ENCODE measurements around the gene CYP2S1. TPM values are rescaled to one million over a fixed set of nuclear protein-coding genes. Genes with fewer than 3 reads are reported as not detected.
A peak's percentile ranks its signal among the peaks of the same experiment; 100 is the strongest.

The CYP2S1 gene
- total RNA-seq, 2 donors from 2014 or later, result 0.75 to 1.1 TPM

DNA sequence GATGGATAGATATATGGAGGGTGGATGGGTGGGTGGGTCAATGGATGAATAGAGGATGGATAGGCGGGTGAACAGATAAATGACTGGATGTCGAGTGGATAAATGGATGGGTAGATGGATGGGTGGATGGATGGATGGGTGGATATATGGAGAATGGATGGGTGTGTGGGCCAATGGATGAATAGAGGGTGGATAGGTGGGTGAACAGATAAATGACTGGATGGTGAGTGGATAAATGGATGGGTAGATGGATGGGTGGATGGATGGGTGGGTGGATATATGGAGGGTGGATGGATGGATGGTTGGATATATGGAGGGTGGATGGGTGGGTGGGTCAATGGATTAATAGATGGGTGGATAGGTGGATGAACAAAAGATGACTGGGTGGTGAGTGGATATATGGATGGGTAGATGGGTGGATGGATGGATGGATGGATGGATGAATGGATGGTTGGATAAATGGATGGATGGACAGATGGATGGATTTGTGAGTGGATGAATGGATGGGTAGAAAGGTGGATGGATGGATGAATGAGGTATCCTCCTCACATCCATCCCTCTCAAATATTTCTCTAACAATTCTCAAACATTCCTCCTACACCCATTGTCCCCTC lies 47.0 kb downstream of the CYP2S1 start:
- Mint-ChIP-seq H3K4me3 (no peak overlapping the region), H3K27ac (no peak overlapping the region), H3K36me3 (ENCODE audit: low read depth) (no peaks in the 10 kb centered on the region), H3K27me3 (peaks cover 8% of the 10 kb centered on the region), H3K4me1 (no peaks in the 10 kb centered on the region)
- no peak for DNase-seq
- no peaks in the 10 kb centered on the region for H3K9me3 ChIP-seq (ENCODE audit: control insufficient read depth, low read length, poor library complexity, severe bottlenecking)
- ATAC-seq, result no peak

DNA sequence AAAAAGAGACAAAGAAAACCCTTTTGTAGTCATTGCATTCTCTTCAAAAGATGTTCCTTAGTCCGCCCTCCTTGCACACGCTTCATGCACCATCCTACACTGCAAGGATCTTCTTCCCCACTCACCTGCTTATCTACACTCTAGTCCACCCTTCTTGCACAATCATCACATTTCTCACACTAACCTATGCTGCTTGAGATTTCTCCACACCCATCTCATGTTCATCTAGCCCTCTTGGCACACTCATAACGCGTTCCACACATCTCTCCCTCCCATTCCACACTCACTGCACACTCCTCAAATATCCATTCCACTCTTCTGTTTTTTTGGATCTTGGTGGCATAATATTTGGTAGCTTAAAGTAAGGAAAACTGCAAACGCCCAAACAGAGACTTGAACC lies 48.8 kb downstream of the CYP2S1 start:
- no peaks in the 10 kb centered on the region for H3K36me3 Mint-ChIP-seq (ENCODE audit: low read depth)
- peaks cover 8% of the 10 kb centered on the region for H3K27me3 Mint-ChIP-seq
- no peak overlapping the region for H3K4me3 Mint-ChIP-seq
- no peak overlapping the region for H3K27ac Mint-ChIP-seq
- ATAC-seq (no peak), DNase-seq (no peak)
- H3K4me1 Mint-ChIP-seq, result no peaks in the 10 kb centered on the region
- no peaks in the 10 kb centered on the region for H3K9me3 ChIP-seq (ENCODE audit: control insufficient read depth, low read length, poor library complexity, severe bottlenecking)

DNA sequence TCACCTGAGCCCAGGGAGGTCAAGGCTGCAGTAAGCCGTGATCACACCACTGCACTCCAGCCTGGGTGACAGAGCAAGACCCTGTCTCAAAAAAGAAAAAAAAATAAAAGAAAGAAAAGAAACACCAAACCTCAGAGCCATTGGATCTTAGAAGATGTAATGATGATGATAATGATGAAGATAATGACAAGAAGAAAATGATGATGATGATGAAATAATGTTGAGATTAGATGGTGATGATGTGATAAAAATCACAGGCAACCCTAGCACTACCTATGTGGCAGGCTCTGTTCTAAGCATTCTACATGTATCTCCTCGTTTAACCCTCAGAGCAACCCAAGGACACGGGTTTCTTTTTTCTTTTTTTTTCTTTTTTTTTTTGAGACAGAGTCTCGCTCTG lies 51.1 kb downstream of the CYP2S1 start:
- Mint-ChIP-seq H3K4me3 (no peak overlapping the region), H3K36me3 (ENCODE audit: low read depth) (no peaks in the 10 kb centered on the region), H3K27ac (no peak overlapping the region), H3K4me1 (no peaks in the 10 kb centered on the region), H3K27me3 (peaks cover 6% of the 10 kb centered on the region)
- ATAC-seq (no peak), DNase-seq (no peak)
- H3K9me3 ChIP-seq (ENCODE audit: control insufficient read depth, low read length, poor library complexity, severe bottlenecking), result no peaks in the 10 kb centered on the region

DNA sequence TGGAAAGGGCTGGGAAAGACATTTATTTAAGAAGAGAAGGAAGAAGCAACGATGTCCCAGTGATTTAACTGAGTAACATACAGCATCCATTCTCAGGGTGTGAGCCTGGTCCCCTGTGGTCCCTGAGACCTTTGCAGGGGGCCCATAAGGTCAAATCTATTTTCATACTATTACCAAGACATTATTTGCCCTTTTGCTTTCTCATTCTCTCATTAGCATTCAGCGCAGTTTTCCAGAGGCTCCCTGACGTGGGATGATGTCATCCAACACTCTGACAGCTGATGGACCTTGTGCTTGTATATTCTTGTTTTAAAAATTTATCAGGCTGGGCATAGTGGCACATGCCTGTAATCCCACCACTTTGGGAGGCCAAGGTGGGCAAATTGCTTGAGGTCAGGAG lies 52.8 kb downstream of the CYP2S1 start:
- Mint-ChIP-seq H3K4me3 (no peak overlapping the region), H3K36me3 (ENCODE audit: low read depth) (no peaks in the 10 kb centered on the region), H3K4me1 (no peaks in the 10 kb centered on the region), H3K27me3 (peaks cover 9% of the 10 kb centered on the region), H3K27ac (peak overlapping the region; percentile 6)
- no peaks in the 10 kb centered on the region for H3K9me3 ChIP-seq (ENCODE audit: control insufficient read depth, low read length, poor library complexity, severe bottlenecking)
- ATAC-seq (no peak), DNase-seq (no peak)

DNA sequence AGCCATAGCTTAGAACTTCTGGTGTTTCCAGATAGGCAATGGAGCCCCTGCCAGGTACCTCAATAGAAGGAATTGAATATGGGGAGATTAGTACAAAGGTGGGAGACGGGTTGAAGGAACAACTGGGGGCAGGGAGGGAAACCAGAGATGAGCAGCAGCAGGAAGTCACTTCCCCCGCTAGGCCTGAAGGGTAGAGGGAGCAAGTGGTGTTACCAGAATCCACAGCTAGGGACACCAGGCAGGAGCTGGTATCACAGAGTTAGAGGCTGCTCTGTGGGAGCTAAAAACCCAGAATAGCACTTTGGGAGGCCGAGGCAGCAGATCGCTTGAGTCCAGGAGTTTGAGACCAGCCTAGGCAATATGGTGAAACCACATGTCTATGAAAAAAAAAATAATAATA lies 55.9 kb downstream of the CYP2S1 start:
- no peak for DNase-seq
- ATAC-seq, result no peak
- H3K9me3 ChIP-seq (ENCODE audit: control insufficient read depth, low read length, poor library complexity, severe bottlenecking), result no peaks in the 10 kb centered on the region
- Mint-ChIP-seq H3K27me3 (peaks cover 26% of the 10 kb centered on the region), H3K36me3 (ENCODE audit: low read depth) (no peaks in the 10 kb centered on the region), H3K27ac (no peak overlapping the region), H3K4me3 (no peak overlapping the region), H3K4me1 (peaks cover 2% of the 10 kb centered on the region)

DNA sequence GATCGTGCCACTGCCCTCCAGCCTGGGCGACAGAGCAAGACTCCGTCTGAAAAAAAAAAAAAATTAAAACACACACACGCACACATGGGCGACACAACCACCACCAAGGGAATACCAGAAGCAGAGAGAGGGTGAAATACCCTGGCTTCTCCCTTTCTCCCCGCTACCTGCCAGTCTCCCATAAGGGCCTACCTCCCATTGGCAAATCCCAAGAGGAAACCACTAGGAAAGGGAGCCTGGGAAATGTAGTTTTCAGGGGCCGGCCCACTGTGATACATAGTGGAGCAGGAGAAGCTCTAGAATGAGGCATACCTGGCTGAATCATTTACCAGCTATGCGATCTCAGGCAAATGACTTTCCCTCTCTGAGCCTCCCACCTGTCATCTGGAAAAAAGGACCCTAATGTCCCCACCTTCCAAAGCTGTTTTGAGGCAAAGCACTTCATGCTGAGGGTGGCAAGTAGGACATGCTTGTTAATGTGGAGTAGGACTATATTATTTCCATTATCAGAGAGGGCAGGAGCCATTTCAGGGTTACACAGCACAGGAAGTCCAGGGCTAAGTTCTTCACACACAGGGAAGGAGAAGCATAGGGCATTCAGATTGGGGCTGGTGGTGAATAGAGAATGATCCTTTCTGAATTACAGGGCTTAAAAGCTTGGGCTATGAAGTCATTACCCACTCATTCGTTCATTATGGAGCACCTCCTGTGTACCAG lies 56.8 kb downstream of the CYP2S1 start:
- Mint-ChIP-seq H3K4me3 (no peak overlapping the region), H3K27ac (no peak overlapping the region), H3K27me3 (peaks cover 26% of the 10 kb centered on the region), H3K4me1 (peaks cover 2% of the 10 kb centered on the region), H3K36me3 (ENCODE audit: low read depth) (no peaks in the 10 kb centered on the region)
- DNase-seq (no peak), ATAC-seq (no peak)
- no peaks in the 10 kb centered on the region for H3K9me3 ChIP-seq (ENCODE audit: control insufficient read depth, low read length, poor library complexity, severe bottlenecking)

DNA sequence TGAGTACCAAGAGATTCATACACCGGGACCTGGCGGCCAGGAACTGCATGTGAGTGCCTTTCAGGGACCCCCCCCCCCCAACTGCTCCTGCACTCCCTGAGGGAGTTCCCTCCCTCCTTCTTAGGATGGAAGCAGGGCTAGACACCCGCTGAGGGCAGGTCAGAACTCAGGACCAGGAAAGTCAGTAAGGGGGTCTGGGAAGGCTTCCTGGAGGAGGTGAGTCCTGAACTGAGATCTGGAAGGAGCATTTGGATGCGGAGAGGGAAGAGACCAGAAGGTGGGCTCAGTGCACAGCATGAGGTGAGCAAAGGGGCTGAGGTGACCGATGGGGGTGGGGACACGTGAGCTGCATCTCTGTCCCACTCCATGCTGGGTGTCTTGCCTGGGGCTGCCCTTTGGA lies 60.6 kb downstream of the CYP2S1 start:
- peaks cover 5% of the 10 kb centered on the region for H3K4me1 Mint-ChIP-seq
- no peak for DNase-seq
- no peak overlapping the region for H3K4me3 Mint-ChIP-seq
- H3K9me3 ChIP-seq (ENCODE audit: control insufficient read depth, low read length, poor library complexity, severe bottlenecking), result no peaks in the 10 kb centered on the region
- peaks cover 22% of the 10 kb centered on the region for H3K27me3 Mint-ChIP-seq
- no peak overlapping the region for H3K27ac Mint-ChIP-seq
- ATAC-seq, result no peak
- H3K36me3 Mint-ChIP-seq (ENCODE audit: low read depth), result no peaks in the 10 kb centered on the region

DNA sequence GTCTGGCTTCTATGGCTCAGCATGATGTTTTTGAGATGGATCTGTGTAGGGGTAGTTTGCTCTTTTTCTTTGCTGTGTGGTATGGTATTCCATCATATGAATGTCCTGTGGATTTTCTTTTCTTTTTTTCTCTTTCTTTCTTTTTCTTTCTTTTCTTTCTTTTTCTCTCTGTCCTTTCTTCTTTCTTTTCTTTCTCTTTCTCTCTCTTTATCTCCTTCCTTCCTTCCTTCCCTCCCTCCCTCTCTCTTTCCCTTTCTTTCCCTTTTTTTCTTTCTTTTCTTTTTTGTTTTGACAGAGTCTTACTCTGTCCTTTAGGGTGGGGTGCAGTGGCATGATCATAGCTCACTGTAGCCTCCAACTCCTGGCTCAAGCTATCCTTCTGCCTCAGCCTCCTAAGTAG lies 62.2 kb downstream of the CYP2S1 start:
- ATAC-seq, result no peak
- Mint-ChIP-seq H3K4me3 (no peak overlapping the region), H3K36me3 (ENCODE audit: low read depth) (no peaks in the 10 kb centered on the region), H3K27me3 (peaks cover 20% of the 10 kb centered on the region), H3K4me1 (peaks cover 5% of the 10 kb centered on the region), H3K27ac (no peak overlapping the region)
- no peak for DNase-seq
- H3K9me3 ChIP-seq (ENCODE audit: control insufficient read depth, low read length, poor library complexity, severe bottlenecking), result no peaks in the 10 kb centered on the region

Other genes starting within 250 kb of the CYP2S1 start
- not detected for gene CYP2B6, start 201.9 kb upstream of the CYP2S1 start, total RNA-seq
- not detected for gene CYP2A13, start 104.8 kb upstream of the CYP2S1 start, total RNA-seq
- under 1 TPM; 0.25 to 0.37 TPM for gene CYP2F1, start 78.8 kb upstream of the CYP2S1 start, total RNA-seq
- under 1 TPM; 0.22 to 0.44 TPM for gene AXL, start 26.0 kb downstream of the CYP2S1 start, total RNA-seq
- 100 to 1,000 TPM; 316 to 329 TPM for gene HNRNPUL1, start 71.2 kb downstream of the CYP2S1 start, total RNA-seq
- 10 to 100 TPM; 34.7 to 35.4 TPM for gene CCDC97, start 117.0 kb downstream of the CYP2S1 start, total RNA-seq
- gene TGFB1, start 160.7 kb downstream of the CYP2S1 start, total RNA-seq, result 100 to 1,000 TPM; 408 to 431 TPM
- 10 to 100 TPM; 37.1 to 41.4 TPM for gene B9D2, start 170.9 kb downstream of the CYP2S1 start, total RNA-seq
- 10 to 100 TPM in 1 of 2 donors, 1 to 10 TPM in 1; 6.9 to 35.0 TPM for gene TMEM91, start 183.3 kb downstream of the CYP2S1 start, total RNA-seq
- gene EXOSC5, start 204.1 kb downstream of the CYP2S1 start, total RNA-seq, result 10 to 100 TPM; 12.0 to 13.0 TPM
- gene BCKDHA, start 204.6 kb downstream of the CYP2S1 start, total RNA-seq, result 10 to 100 TPM; 13.2 to 14.7 TPM
- 1 to 10 TPM; 3.4 to 4.8 TPM for gene B3GNT8, start 234.2 kb downstream of the CYP2S1 start, total RNA-seq
- gene DMAC2, start 246.7 kb downstream of the CYP2S1 start, total RNA-seq, result 10 to 100 TPM; 24.1 to 27.9 TPM
- not detected for gene ERICH4, start 249.9 kb downstream of the CYP2S1 start, total RNA-seq

Data from T-helper 17 cell (primary cell).